Activated CD4-positive, alpha-beta T cell treated with anti-CD3 and anti-CD28 coated beads, Interleukin-2, amount 50 U/mL, for 1 hour (primary cell): ENCODE measurements around the gene OSBPL7.
"Not testable (repeated sequence)": the region's sequence is repeated elsewhere in the genome, so short reads cannot be mapped to it uniquely, and the experiment has no call there.

ENCODE experiments used
- DNase-seq: peaks from one replicate; pipeline ENCODE4 v3.0.0-alpha.2; 2020

OSBPL7 gene

GRCh38 chr17:47804461-47804860 is 17.1 kb downstream of the OSBPL7 start:
- no peak for DNase-seq

GRCh38 chr17:47803751-47804150 is 17.8 kb downstream of the OSBPL7 start:
- DNase-seq: no peak

GRCh38 chr17:47803201-47803600 is 18.4 kb downstream of the OSBPL7 start:
- DNase-seq: no peak

GRCh38 chr17:47802341-47803022 is 19.1 kb downstream of the OSBPL7 start:
- DNase-seq: peak; percentile 56

- DNase-seq: no peak
Measured at GRCh38 chr17:47801906-47802305, 19.7 kb downstream of the OSBPL7 start.

- DNase-seq: no peak
Measured at GRCh38 chr17:47801176-47801765, 20.3 kb downstream of the OSBPL7 start.

GRCh38 chr17:47800686-47801085 is 20.9 kb downstream of the OSBPL7 start:
- DNase-seq: no peak

- no peak for DNase-seq
Measured at GRCh38 chr17:47797797-47798196, 23.8 kb downstream of the OSBPL7 start.

GRCh38 chr17:47792979-47793378 is 28.6 kb downstream of the OSBPL7 start:
- DNase-seq: no peak

GRCh38 chr17:47792457-47792856 is 29.1 kb downstream of the OSBPL7 start:
- DNase-seq: no peak

GRCh38 chr17:47791025-47791424 is 30.6 kb downstream of the OSBPL7 start:
- no peak for DNase-seq

GRCh38 chr17:47789611-47790561 is 31.7 kb downstream of the OSBPL7 start:
- DNase-seq: peak; percentile 38

- no peak for DNase-seq
Measured at GRCh38 chr17:47785538-47786123, 36.0 kb downstream of the OSBPL7 start.

GRCh38 chr17:47781397-47781796 is 40.2 kb downstream of the OSBPL7 start:
- no peak for DNase-seq

- no peak for DNase-seq
Measured at GRCh38 chr17:47778184-47778635, 43.4 kb downstream of the OSBPL7 start.

GRCh38 chr17:47776330-47777197 is 45.0 kb downstream of the OSBPL7 start:
- peak; percentile 31 for DNase-seq

GRCh38 chr17:47774987-47775580 is 46.5 kb downstream of the OSBPL7 start:
- no peak for DNase-seq

GRCh38 chr17:47774331-47774730 is 47.3 kb downstream of the OSBPL7 start:
- no peak for DNase-seq

- not testable (repeated sequence) for DNase-seq
Measured at GRCh38 chr17:47773649-47774048, 47.9 kb downstream of the OSBPL7 start.

- DNase-seq: no peak
Measured at GRCh38 chr17:47763913-47764582, 57.5 kb downstream of the OSBPL7 start.

GRCh38 chr17:47762728-47763127 is 58.9 kb downstream of the OSBPL7 start:
- no peak for DNase-seq
